CD4-positive, alpha-beta T cell treated with Interleukin-6 for 4 hours (primary cell): ENCODE measurements around the gene TEX264.
A peak's percentile ranks its signal among the peaks of the same experiment; 100 is the strongest.

Experiments
- DNase-seq: peaks from one replicate; pipeline ENCODE4 v3.0.0-alpha.2; 2020; ENCODE audit warnings: mixed read lengths

TEX264 gene

DNA sequence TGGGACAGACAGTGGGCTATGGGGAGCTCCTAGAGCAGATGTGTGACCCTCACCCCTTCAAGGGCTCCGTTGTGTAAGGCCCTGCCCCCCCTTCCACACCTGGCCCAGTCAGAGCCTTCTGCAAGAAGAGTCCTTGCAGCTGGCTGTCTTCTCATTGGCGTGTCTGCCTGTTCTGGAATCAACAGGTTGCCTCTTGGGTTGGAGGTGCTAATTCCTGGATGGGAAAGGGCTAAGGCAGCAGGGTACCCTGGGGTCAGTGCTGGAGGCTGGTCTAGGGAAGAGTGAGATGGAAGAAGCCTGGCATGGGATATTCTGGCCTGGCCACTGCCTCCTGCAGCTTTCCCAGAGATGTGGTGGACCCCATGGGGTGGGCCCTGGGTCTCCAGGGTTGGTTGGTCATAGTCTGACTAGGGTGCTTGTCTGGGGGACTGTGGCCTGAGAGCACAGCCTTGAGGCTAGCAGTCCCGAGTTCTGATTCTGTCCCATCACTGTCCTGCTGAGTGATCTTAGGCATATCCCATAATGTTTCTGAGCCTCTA lies 5.1 kb downstream of the TEX264 start:
- no peak for DNase-seq

GRCh38 chr3:51677358-51677757 lies 6.3 kb downstream of the TEX264 start:
- no peak for DNase-seq

GRCh38 chr3:51678186-51678585 lies 7.1 kb downstream of the TEX264 start:
- no peak for DNase-seq

GRCh38 chr3:51678641-51679040 lies 7.6 kb downstream of the TEX264 start:
- DNase-seq: no peak

- DNase-seq: no peak
These were observed 8.3 kb downstream of the TEX264 start for GRCh38 chr3:51679318-51679717.

DNA sequence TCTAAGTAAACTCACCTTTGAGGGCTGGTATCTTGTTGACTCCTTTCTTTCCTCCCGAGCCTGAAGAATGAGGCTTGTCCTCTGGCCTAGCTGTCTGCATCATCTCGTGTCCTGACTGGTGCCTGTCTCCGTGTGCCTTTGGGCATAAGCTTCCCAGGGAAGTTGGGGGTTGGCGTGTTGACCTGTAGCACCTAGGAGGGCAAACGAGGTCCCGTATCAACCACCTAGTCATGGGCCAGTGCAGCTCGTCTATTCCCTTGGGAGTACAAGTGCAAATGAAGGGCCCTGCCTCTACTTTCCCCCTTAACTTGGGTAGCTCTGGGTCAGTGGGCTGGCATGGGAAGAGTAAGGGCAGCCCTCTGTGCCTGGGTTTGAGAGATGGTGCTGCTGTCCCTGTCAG lies 8.7 kb downstream of the TEX264 start:
- DNase-seq: no peak

DNA sequence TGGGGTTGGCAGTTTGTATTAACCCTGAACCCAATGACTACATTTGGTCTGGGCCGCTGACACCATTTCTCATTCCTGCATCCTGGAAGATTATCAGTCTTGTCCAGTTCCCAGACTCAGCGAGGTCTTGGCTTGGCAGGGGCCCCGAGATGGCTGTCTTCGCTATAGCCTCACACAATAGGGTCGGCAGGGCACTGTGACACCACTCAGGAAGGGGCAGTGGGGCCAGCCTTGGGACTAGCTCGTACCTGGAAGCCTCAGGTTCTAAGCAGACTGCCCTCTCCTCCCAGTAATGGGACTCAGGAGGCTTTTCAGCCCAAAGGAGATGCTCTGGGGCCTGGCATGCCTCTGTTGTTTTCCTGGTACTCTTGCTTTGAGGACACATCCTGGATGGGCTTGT lies 9.1 kb downstream of the TEX264 start:
- DNase-seq: no peak

- no peak for DNase-seq
These were observed 9.7 kb downstream of the TEX264 start for GRCh38 chr3:51680663-51681230.

DNA sequence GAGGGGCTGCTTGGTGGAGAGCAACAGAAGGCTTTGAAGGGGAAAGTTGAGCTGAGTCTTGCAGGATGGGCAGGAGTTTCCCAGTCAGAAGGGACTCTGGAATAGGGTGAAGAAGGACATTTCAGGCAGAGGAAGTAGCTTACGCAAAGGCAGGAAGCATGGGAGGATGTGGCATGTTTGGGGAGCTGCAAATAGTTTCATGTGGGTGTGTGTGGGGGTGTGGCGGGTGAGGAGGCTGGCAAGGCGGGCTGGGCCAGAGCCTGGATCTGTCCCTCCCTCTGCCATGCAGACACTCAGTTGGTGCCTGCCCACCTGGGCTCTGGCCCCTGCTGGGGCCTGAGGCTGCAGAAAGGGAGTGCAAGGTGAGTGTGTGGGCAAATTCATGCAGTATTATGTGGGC lies 10.4 kb downstream of the TEX264 start:
- peak; percentile 75 for DNase-seq

GRCh38 chr3:51682079-51682478 lies 11.0 kb downstream of the TEX264 start:
- DNase-seq: peak; percentile 81

GRCh38 chr3:51682526-51682925 lies 11.5 kb downstream of the TEX264 start:
- DNase-seq: no peak

DNA sequence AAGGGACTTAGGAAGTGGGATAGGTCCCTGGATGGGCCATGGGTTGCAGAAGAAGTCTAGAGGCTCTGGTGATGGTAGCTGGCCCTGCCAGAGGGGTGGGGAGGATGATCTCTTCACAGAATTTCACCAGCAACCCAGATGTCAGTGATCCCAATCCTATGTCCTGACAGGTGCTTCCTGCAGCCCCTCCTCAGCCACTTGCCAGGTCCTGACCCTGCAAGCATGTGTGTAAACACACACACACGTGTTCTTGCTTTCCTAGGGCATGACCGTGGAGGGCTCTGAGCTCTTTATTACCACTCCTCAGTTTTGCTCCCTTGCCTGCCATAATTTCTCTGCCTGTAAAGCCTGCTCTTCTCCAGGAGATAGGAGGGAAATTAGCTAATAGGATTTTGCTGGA lies 12.5 kb downstream of the TEX264 start:
- no peak for DNase-seq

DNA sequence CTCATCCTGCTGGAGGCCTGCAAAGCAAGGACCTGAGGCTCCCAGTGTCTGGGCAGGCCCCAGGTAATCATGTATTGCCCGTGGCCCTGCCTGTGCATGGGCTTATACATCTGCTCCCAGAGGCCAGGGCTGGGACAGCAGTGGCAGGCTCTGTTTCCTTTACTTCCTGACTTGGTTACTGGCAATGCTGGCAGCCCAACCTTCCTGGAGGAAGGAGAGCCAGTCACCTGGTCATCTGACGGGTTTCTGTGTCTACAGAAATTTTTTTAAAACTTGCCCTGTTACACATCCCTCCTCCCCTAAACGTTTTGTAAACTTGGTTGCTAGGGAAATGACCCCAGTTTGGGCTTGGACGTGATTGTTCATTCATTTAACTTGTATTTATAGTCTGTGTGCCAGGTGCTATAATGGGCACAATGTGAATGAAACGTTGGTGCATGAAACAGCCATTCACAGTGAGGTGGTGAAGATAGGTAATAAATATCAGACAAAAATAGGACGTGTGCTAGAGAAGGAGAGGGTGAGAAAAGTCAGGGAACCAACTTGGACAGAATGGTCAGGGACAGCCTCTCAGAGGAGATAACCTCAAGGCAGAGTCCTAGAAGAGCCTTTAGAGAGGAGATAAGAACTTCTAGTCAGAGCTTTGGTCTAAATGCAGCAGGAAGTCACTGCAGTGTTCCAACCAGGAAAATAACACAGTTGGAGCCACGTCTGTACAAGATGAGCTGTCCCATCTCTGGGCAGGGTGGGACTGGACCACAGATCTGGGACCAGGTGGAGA lies 14.1 kb downstream of the TEX264 start:
- DNase-seq: no peak

GRCh38 chr3:51686056-51686455 lies 15.0 kb downstream of the TEX264 start:
- no peak for DNase-seq

GRCh38 chr3:51686512-51687215 lies 15.6 kb downstream of the TEX264 start:
- DNase-seq: peak; percentile 88

DNA sequence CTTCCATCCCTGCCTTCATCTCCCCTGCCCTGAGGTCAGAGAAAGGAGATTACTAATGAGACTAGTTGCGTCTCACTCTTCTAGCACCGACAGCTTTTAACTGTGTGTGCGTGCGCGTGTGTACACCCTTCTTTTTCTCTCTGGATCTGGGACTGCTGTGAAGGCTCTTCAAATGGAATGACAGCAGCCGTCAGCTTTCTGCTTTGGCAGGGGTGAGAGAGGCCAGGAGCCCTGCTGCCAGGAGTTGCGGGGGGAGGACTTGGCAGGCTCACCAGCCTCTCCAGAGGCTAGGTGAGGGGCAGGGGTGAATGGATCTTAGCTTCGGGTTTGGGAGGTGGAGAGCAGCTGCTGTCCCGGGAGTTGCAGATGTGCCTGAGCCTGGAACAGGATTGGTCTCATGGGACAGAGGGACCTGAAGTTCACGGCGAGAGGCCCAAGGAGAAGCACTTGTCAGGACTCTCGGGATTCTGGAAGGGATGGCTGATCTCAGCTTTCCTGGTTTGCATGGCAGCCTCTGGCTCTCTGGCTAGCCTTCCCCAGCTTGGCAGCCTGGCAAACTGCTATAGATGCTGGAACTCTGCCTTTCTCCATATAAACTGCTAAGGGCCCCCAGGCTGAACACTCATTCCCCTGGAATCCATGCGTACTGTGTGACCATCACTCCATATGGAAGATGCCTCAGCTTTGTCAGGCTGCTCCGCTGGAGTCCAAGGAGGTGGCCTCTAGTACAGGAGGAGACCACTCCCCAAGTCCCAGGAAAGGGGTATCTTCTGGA lies 16.6 kb downstream of the TEX264 start:
- no peak for DNase-seq

DNA sequence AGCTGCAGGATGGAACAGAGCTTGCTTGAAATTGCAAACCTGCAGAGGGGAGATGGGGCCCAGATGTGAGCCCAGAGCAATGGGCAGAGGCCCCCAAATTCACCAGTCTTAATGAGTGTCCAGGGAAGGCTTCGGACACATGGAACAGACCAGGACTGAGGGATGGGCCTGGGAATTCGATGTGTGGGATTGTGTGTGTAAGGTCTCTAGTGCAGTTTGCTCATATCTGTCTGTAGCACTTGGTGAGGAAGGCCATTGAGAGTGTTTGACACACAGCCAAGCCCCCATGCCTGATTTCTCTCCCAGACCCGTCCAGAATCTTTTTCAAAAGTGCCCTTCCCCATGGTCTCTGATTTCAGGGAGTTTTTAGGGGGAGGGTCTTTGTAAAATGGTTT lies 17.2 kb downstream of the TEX264 start:
- DNase-seq: no peak

GRCh38 chr3:51691021-51691420 lies 20.0 kb downstream of the TEX264 start:
- no peak for DNase-seq

DNA sequence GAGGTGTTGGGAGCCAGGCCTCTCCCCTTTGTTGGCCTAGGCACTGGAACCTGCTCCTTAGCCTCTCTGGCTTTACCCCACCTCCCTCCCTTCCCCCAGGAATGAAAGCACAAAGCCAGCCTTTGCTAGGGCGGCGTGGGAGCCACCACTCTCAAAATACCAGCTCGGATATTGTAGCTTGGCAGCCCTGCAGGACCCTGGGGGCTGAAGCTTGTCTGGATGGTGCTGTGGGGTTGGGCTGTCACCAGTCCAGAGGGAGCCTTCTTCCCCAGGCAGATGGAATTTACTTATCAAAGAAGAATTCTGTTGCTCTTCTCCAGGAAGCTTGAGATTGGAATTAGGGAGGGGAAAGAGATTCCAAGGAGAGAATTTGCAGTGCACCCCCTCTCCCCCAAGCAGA lies 20.9 kb downstream of the TEX264 start:
- DNase-seq: no peak

- DNase-seq: no peak
These were observed 21.9 kb downstream of the TEX264 start for GRCh38 chr3:51692980-51693395.

GRCh38 chr3:51696954-51697353 lies 25.9 kb downstream of the TEX264 start:
- DNase-seq: no peak

DNA sequence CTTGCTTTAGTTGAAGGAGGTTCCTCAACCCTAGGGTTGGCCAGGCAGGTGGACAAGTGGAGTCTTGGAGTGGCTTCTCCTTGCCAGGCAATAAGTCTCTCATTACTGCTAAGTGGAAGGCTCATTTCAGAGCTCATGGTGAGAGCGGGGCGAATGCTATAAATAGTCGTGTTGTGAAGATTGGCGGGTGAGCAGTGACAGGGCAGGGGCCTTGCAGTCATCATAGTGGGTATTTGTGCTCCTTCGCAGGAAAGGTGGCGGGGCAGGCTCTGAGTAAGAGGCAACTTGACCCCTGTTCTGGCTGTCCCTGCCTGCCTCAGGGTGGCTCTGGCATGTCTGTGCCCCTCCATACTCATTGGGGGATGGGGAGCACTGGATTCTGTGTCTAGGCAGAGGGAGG lies 27.2 kb downstream of the TEX264 start:
- no peak for DNase-seq

DNA sequence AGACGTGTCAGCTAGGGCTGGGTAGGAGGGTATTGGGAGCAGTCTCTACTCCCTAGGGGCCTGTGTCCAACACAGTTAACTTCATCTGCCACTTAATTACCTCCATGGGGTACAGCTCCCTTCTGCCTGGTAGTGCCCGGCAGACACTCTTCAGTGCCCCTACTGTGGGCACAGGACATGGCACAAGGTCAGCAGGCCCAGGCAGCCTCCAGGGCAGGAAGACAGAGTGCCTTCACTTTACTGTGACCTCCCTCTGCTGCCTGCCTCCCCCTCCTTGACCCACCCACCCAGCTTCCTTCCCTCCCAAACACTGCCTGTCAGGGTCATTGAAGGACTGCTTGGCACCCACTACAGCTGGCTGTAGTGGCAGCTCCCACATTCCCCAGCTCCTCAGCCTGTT lies 29.4 kb downstream of the TEX264 start:
- no peak for DNase-seq
